ENCODE results near the gene PRKCA. TPM values are rescaled to one million over a fixed set of nuclear protein-coding genes. Genes with fewer than 3 reads are reported as not detected.

Gene PRKCA
- total RNA-seq, 1 experiment from 2014 or later: 29.5 TPM

DNA sequence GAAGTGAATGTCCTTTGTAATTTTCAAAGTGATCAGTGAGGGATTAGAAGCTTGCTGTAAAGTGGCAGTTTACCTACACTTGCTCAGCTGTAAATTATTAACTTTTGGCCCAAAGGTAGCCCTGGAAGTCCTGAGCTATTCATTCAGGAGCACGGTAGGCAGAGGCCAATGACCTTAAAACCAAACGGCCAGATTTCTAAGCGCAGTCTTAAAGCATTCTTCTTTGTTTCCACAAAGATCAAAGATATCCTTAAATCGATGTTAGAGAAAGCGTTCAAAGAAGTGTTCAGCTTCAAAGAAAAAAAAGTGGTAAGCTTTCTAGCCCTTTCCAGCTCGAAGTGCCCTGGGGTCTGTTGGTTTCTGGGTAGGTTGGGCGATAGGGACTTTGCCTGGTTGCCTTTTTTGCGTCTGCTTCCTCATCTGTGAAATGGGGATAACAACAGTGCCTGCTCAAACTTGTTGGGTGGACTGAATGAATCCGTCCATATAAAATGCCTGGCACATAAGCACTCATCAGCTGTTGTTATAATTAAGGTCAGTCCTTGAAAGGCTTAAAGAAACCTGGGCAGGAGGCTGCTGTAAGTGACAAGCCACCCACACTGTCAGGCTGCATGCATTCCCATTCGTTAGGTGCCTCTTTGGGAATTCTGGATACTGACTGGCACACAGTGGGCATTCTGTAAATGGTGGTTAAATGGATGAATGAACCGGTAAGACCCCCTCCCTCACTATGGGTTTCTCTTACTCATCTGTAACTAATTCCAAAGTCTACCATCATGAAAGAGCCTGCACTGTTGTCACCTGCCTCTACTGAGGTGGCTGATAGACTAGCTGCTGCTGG is 113.2 kb downstream of the PRKCA start:
- Mint-ChIP-seq H3K36me3 (no peaks in the 10 kb centered on the region), H3K27me3 (ENCODE audit: low read depth) (no peaks in the 10 kb centered on the region), H3K9me3 (no peaks in the 10 kb centered on the region), H3K4me3 (no peak overlapping the region), H3K27ac (no peak overlapping the region), H3K4me1 (peaks cover 14% of the 10 kb centered on the region)
- POLR2A ChIA-PET: interaction anchor here (0.7 kb wide), 1 partner anchor 42 kb away, joined by 3 read pairs; no protein-coding TSS in a partner anchor
- CTCF ChIA-PET: no interaction called here
- DNase-seq (ENCODE audit: low spot score) (no peak), ATAC-seq (no peak)
- TF ChIP-seq CBFB (CRISPR knock-in tag; IDR thresholded peaks at IDR 0.05; ENCODE audit: low read depth) (no peak), MYBL2 (CRISPR knock-in tag; IDR thresholded peaks at IDR 0.05) (no peak), USF1 (CRISPR knock-in tag; IDR thresholded peaks at IDR 0.05) (no peak), ELF4 (CRISPR knock-in tag; IDR thresholded peaks at IDR 0.05; ENCODE audit: low read depth) (no peak), TEAD4 (CRISPR knock-in tag; IDR thresholded peaks at IDR 0.05) (no peak), ESRRA (CRISPR knock-in tag; IDR thresholded peaks at IDR 0.05; ENCODE audit: borderline replicate concordance) (no peak), E2F4 (CRISPR knock-in tag; IDR thresholded peaks at IDR 0.05; ENCODE audit: borderline replicate concordance, low read depth) (no peak), ETV6 (CRISPR knock-in tag; IDR thresholded peaks at IDR 0.05) (no peak), ZNF671 (CRISPR knock-in tag; IDR thresholded peaks at IDR 0.05) (no peak), ZSCAN18 (CRISPR knock-in tag; IDR thresholded peaks at IDR 0.05) (no peak), CREB1 (CRISPR knock-in tag; IDR thresholded peaks at IDR 0.05) (no peak), ZMAT4 (CRISPR knock-in tag; IDR thresholded peaks at IDR 0.05) (no peak), SP1 (CRISPR knock-in tag; conservative IDR thresholded peaks at IDR 0.05) (no peak), ZNF416 (CRISPR knock-in tag; IDR thresholded peaks at IDR 0.05) (no peak)
- TF ChIP-seq, protein P1, sequence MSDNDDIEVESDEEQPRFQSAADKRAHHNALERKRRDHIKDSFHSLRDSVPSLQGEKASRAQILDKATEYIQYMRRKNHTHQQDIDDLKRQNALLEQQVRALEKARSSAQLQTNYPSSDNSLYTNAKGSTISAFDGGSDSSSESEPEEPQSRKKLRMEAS (CRISPR knock-in tag; IDR thresholded peaks at IDR 0.05): no peak
- TF ChIP-seq, protein P2, sequence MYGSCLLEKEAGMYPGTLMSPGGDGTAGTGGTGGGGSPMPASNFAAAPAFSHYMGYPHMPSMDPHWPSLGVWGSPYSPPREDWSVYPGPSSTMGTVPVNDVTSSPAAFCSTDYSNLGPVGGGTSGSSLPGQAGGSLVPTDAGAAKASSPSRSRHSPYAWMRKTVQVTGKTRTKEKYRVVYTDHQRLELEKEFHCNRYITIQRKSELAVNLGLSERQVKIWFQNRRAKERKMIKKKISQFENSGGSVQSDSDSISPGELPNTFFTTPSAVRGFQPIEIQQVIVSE (CRISPR knock-in tag; IDR thresholded peaks at IDR 0.05; ENCODE audit: borderline replicate concordance): no peak

DNA sequence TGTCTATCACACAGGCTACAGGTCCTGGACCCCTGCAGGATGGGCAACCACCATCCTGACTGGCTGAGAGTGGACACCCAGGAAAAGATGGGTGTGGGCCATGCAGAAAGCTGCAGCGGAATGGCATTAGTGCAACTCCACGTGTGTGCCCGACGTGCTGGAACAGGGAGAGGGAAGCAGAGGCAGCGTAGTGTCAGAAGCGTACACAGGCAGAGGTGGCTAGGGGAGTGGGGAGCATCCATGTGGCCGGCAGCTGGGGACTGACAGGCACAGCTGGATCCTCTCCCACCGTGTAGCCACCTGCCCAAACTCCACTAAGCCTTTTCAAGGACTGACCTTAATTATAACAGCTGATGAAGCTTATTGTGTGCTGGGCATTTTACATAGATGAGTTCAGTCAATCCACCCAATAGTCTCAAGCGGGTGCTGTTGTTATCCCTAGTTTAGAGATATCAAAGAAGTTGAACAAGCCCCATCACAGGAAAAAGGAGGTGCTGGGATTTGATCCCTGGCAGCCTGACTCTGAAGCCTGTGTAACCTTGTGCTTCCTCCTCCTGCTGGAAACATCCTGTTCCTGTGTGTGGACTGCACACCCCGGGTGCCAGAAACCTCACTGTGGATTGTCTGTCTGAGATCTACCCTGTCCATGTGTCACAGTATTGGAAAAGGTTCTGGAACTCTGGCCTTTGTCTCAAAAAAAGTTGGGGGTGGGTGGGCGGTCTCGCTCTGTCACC is 114.0 kb downstream of the PRKCA start:
- H3K36me3 Mint-ChIP-seq: no peaks in the 10 kb centered on the region
- ATAC-seq: no peak
- ChIA-PET POLR2A (no interaction called here), CTCF (interaction anchor here (1.4 kb wide), 1 partner anchor 17 kb away, joined by 3 read pairs; no protein-coding TSS in a partner anchor)
- H3K27me3 Mint-ChIP-seq (ENCODE audit: low read depth): no peaks in the 10 kb centered on the region
- no peak overlapping the region for H3K4me3 Mint-ChIP-seq
- no peak overlapping the region for H3K27ac Mint-ChIP-seq
- H3K4me1 Mint-ChIP-seq: peaks cover 20% of the 10 kb centered on the region
- no peaks in the 10 kb centered on the region for H3K9me3 Mint-ChIP-seq
- DNase-seq (ENCODE audit: low spot score): no peak
- TF ChIP-seq, protein P3, sequence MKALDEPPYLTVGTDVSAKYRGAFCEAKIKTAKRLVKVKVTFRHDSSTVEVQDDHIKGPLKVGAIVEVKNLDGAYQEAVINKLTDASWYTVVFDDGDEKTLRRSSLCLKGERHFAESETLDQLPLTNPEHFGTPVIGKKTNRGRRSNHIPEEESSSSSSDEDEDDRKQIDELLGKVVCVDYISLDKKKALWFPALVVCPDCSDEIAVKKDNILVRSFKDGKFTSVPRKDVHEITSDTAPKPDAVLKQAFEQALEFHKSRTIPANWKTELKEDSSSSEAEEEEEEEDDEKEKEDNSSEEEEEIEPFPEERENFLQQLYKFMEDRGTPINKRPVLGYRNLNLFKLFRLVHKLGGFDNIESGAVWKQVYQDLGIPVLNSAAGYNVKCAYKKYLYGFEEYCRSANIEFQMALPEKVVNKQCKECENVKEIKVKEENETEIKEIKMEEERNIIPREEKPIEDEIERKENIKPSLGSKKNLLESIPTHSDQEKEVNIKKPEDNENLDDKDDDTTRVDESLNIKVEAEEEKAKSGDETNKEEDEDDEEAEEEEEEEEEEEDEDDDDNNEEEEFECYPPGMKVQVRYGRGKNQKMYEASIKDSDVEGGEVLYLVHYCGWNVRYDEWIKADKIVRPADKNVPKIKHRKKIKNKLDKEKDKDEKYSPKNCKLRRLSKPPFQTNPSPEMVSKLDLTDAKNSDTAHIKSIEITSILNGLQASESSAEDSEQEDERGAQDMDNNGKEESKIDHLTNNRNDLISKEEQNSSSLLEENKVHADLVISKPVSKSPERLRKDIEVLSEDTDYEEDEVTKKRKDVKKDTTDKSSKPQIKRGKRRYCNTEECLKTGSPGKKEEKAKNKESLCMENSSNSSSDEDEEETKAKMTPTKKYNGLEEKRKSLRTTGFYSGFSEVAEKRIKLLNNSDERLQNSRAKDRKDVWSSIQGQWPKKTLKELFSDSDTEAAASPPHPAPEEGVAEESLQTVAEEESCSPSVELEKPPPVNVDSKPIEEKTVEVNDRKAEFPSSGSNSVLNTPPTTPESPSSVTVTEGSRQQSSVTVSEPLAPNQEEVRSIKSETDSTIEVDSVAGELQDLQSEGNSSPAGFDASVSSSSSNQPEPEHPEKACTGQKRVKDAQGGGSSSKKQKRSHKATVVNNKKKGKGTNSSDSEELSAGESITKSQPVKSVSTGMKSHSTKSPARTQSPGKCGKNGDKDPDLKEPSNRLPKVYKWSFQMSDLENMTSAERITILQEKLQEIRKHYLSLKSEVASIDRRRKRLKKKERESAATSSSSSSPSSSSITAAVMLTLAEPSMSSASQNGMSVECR (CRISPR knock-in tag; IDR thresholded peaks at IDR 0.05; ENCODE audit: borderline replicate concordance): no peak
- TF ChIP-seq STAT6 (CRISPR knock-in tag; conservative IDR thresholded peaks at IDR 0.05; ENCODE audit: low read depth): no peak
- no peak for TF ChIP-seq ZNF512 (CRISPR knock-in tag; IDR thresholded peaks at IDR 0.05; ENCODE audit: borderline replicate concordance)

Data from WTC11 (cell line).